ENCODE data around the gene MYLIP. TPM values are rescaled to one million over a fixed set of nuclear protein-coding genes. Genes with fewer than 3 reads are reported as not detected.

Gene MYLIP
- total and polyA plus RNA-seq, 12 donors, result 6.9 to 22.5 (median 12.8) TPM

DNA sequence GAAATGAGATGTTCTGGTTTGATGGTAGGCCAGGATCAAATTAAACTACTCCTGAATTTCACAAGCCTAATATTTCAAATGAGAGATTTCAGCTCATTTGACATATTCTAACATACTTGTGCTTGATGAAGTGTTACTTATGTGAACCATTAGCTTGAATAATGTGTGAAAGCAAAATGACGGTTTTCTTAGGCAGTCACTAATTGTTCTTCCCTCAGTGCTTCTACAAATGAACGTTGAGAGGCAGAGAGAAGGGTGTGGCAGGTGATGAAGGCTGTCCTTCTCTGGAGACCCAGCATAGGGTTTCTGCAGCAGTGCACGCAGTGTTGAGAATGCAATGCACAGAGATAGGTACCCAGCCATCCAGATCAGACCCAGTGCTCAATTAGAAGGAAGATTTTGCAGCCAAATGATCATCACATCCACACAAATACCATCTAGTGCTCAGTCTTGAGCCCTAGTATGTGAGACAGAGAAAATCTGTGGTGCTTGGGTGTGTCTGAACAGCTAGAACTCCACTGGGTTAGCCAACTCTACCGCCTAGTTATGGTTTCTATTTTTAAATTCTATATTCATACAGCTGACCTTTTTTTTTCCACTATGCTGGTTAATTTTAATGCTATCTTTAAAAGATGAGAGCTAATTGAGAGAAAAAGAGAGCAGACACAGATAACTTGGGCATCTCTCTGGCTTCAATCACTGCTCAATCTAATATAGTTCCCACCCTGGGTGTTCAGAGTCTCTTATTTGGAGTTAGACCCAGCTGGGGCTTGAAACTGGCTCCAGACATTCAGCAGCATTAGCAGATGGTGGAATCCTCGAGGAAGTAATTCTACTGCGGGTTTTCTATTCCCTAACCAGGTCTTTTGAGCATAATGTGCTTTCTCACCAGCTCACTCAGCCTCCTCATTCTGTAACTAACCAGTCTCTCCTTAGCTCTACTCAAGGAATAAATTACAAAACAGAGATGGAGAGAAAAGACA lies 4.4 kb upstream of the MYLIP start:
- ATAC-seq (no peak), DNase-seq (no peak)
- peak overlapping the region in 1 of 10 donors; percentile 4 for H3K27ac ChIP-seq
- H3K4me1 ChIP-seq, result peaks cover 0 to 13% (median 9%) of the 10 kb centered on the region in 9 donors
- H3K36me3 ChIP-seq, result no peaks in the 10 kb centered on the region
- TF ChIP-seq, protein P1, sequence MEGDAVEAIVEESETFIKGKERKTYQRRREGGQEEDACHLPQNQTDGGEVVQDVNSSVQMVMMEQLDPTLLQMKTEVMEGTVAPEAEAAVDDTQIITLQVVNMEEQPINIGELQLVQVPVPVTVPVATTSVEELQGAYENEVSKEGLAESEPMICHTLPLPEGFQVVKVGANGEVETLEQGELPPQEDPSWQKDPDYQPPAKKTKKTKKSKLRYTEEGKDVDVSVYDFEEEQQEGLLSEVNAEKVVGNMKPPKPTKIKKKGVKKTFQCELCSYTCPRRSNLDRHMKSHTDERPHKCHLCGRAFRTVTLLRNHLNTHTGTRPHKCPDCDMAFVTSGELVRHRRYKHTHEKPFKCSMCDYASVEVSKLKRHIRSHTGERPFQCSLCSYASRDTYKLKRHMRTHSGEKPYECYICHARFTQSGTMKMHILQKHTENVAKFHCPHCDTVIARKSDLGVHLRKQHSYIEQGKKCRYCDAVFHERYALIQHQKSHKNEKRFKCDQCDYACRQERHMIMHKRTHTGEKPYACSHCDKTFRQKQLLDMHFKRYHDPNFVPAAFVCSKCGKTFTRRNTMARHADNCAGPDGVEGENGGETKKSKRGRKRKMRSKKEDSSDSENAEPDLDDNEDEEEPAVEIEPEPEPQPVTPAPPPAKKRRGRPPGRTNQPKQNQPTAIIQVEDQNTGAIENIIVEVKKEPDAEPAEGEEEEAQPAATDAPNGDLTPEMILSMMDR (IDR thresholded peaks at IDR 0.05), result no peak
- WGBS, 2 donors, result 52 to 55% methylated on average over 6 of the region's 6 CpGs
- no peaks in the 10 kb centered on the region for H3K27me3 ChIP-seq
- intact Hi-C loops (cut with DNase I), result loop anchor here in 9 of 10 donors (5.0 to 10.0 kb wide), 9 partner anchors 58 to 432 kb away; no protein-coding TSS in a partner anchor
- no peak overlapping the region for H3K4me3 ChIP-seq
- H3K9me3 ChIP-seq, result no peaks in the 10 kb centered on the region

DNA sequence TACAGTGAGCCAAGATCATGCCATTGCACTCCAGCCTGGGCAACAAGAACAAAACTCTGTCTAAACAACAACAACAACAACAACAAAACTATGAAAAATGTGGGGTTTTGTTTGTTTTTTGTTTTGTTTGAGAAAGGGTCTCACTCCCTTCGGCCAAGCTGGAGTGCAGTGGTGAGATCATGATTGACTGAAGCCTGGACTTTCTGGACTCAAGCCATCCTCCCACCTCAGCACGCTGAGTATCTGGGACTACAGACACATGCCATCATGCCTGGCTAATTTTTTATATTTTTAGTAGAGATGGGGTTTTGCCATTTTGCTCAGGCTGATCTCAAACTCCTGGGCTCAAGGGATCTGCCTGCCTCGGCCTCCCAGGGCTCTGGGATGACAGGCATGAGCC lies 2.8 kb upstream of the MYLIP start:
- 90 to 92% methylated on average over 3 of the region's 3 CpGs for WGBS, 2 donors

DNA sequence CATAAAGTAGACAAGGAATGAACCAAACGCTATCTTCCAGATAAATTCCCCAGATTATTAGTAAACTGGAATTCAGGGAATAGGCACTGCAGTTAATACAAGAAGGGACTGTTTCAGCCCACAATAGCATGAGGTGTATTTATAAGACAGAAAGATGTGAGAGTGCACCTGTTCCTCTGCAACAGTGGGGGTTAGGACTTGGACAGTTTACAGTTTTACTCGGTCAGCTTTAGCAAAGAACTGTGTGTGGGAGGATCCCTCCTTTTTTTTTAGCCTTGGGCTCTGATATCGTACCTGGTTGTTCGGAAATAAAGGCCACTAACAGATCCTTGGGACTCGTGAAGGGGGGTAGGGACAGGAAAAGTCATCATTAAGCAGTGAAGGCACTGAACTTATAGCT lies 2.0 kb upstream of the MYLIP start:
- no peak overlapping the region for H3K4me3 ChIP-seq
- H3K36me3 ChIP-seq, result peaks cover 0 to 3% (median 0%) of the 10 kb centered on the region in 9 donors
- H3K9me3 ChIP-seq, result no peaks in the 10 kb centered on the region
- H3K4me1 ChIP-seq, result peaks cover 0 to 31% (median 18%) of the 10 kb centered on the region in 9 donors
- H3K27ac ChIP-seq, result no peak overlapping the region
- no peak for DNase-seq
- 78 to 80% methylated on average over 5 of the region's 5 CpGs for WGBS, 2 donors
- intact Hi-C loops (cut with DNase I), result loop anchor here in 9 of 10 donors (5.0 to 10.0 kb wide), 9 partner anchors 55 to 435 kb away; no protein-coding TSS in a partner anchor
- TF ChIP-seq, protein P1 (IDR thresholded peaks at IDR 0.05), result no peak
- H3K27me3 ChIP-seq, result no peaks in the 10 kb centered on the region
- no peak for ATAC-seq

More for the DNA sequence above, 2.8 kb upstream of the MYLIP start:
- ATAC-seq (no peak), DNase-seq (no peak)
- intact Hi-C loops (cut with DNase I), result loop anchor here in 9 of 10 donors (5.0 to 10.0 kb wide), 9 partner anchors 56 to 434 kb away; no protein-coding TSS in a partner anchor
- Histone ChIP-seq H3K27ac (no peak overlapping the region), H3K9me3 (no peaks in the 10 kb centered on the region), H3K4me1 (peaks cover 0 to 23% (median 10%) of the 10 kb centered on the region in 9 donors), H3K27me3 (no peaks in the 10 kb centered on the region), H3K4me3 (no peak overlapping the region), H3K36me3 (peaks cover 0 to 3% (median 0%) of the 10 kb centered on the region in 9 donors)
- TF ChIP-seq, protein P1 (IDR thresholded peaks at IDR 0.05), result no peak

DNA sequence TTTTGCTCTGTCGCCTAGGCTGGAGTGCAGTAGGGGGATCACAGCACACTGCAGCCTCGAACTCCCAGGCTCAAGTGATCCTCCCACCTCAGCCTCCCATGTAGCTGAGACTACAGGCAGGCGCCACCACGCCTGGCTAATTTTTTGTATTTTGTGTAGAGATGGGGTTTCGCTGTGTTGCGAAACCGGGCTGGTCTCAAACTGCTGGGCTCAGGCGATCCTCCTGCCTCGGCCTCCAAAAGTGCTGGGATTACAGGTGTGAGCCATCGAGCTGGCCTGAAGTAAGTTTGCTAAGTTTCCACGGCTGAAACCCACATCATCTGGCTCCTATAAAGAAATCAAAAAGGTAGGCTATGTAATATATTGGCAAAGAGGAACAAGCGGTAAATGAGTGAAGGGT lies 1.4 kb upstream of the MYLIP start:
- no peak overlapping the region for H3K27ac ChIP-seq

More for the DNA sequence above, 1.4 kb upstream of the MYLIP start:
- peaks cover 0 to 37% (median 25%) of the 10 kb centered on the region in 9 donors for H3K4me1 ChIP-seq
- no peaks in the 10 kb centered on the region for H3K27me3 ChIP-seq
- no peaks in the 10 kb centered on the region for H3K9me3 ChIP-seq
- TF ChIP-seq, protein P1 (IDR thresholded peaks at IDR 0.05), result no peak
- DNase-seq (no peak), ATAC-seq (no peak)
- H3K36me3 ChIP-seq, result peaks cover 0 to 8% (median 0%) of the 10 kb centered on the region in 9 donors
- H3K4me3 ChIP-seq, result no peak overlapping the region
- 93 to 97% methylated on average over 12 of the region's 12 CpGs for whole genome bisulfite sequencing, 2 donors
- intact Hi-C loops (cut with DNase I), result loop anchor here in 9 of 10 donors (5.0 to 10.0 kb wide), 9 partner anchors 55 to 435 kb away; no protein-coding TSS in a partner anchor

All from heart right ventricle (tissue), 16 donors.